DND-41 (cell line): ENCODE results near the gene EMP2.

Experiments
- CTCF ChIP-seq: IDR thresholded peaks from 2 replicates; pipeline ENCODE4 v1.5.1; 2012; ENCODE audit warnings: borderline replicate concordance, low read length, moderate library complexity, mild to moderate bottlenecking; ENCODE audit not compliant: poor library complexity, severe bottlenecking; ENCODE audit errors: extremely low read depth
- EZH2 ChIP-seq: IDR thresholded peaks from 3 replicates; pipeline ENCODE4 v1.6.1; 2012; ENCODE audit warnings: borderline replicate concordance, low read depth, mild to moderate bottlenecking, moderate library complexity, low read length, inconsistent platforms; ENCODE audit not compliant: severe bottlenecking

- no peak for TF ChIP-seq CTCF
- no peak for TF ChIP-seq EZH2
Observed at GRCh38 chr16:10522966-10523365, 57.4 kb downstream of the EMP2 start.
